ENCODE measurements around the gene TTC28. TPM values are rescaled to one million over a fixed set of nuclear protein-coding genes. Genes with fewer than 3 reads are reported as not detected.

TTC28 gene
- total RNA-seq, 1 donor from 2014 or later = 79.5 TPM

DNA sequence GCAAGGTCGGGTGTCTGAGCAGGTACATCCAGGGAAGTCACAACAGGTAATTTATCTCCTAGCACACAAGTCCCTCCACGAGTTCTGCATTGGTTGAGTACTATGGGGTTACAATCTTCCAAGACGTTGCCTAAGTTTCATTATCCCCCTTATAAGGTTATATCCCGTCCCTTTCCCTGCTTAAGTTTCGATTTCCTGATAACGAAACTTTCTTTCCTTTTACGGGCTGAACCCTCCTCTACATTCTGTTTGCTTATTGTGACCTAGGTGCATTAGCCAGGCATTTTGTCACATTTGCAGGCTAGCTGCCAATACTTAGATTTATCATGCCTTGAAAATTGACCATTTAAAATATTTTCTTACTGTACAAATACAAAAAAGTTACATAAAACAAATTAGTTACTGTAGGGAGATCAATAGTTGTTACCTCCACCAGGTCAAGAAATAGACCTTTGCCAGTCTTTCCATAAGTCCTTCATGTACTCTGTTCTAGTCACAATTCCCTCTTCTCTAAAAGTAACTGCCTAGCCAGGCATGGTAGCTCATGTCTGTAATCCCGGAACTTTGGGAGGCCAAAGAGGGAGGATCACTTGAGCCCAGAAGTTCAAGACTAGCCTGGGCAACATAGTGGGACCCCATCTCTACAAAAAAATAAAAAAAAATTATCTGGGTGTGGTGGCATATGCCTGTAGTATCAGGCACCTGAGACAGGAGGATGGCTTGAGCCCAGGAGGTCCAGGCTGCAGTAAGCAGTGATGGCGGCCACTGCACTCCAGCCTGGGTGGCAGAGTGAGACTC is 746.3 kb downstream of the TTC28 start:
- no peak for DNase-seq (ENCODE audit: low spot score in 2 of 2)
- FAIRE-seq = no peak

DNA sequence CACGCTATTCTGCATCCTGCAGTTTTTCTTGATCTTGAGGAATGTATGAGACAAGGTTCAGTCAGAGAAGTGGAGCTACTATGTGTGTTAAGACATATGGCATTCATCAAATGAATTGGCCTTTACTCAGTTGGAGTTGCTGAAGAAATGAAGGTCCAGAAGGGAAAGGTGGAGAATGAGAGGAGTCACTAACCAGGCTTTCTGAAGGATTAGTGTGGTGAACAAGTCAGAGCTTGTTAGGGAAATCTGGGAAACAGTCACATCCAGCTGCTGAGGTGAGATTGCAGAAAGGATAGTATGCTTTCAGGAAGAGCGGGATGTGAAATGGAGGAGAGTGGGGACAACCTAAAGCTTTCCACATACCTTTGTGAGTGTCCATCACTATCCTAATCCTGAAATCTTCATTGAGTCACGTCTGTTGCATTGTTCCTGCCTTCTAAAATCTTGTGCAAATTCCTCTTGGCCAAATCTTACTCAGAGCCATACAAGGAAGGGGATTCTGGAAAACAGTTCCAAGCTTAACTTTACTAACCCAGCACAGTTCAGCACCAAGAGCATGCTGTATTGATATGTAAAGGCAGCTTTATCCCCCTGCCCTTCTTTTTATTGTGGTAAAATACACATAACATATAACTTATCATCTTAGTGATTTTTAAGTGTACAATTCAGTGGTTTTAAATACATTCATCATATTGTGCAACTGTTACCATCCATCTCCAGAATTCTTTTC is 749.1 kb downstream of the TTC28 start:
- DNase-seq (ENCODE audit: low spot score in 2 of 2) (no peak), FAIRE-seq (no peak)

Small RNAs within 50 kb of the gene (small RNA-seq; reads per million reads assigned to genes)
- gene MIR5739 = not detected
- gene RF00019 = not detected
- gene RF00150 = not detected
- not detected for gene RF02200
- not detected for gene RN7SL162P

Other genes starting within 250 kb of the TTC28 start
- 4.1 TPM for gene CHEK2, start 62.0 kb upstream of the TTC28 start, total RNA-seq
- 6.9 TPM for gene HSCB, start 62.2 kb upstream of the TTC28 start, total RNA-seq
- gene CCDC117, start 92.9 kb upstream of the TTC28 start, total RNA-seq = 27.3 TPM
- 45.2 TPM for gene XBP1, start 120.7 kb upstream of the TTC28 start, total RNA-seq
- gene ZNRF3, start 203.7 kb upstream of the TTC28 start, total RNA-seq = 7.3 TPM